Sigmoid colon (tissue), 7 donors: ENCODE measurements around the gene TJP2. TPM values are rescaled to one million over a fixed set of nuclear protein-coding genes. Genes with fewer than 3 reads are reported as not detected.

Experiments
- DNase-seq: peaks from one replicate; pipeline ENCODE4 v3.0.0-alpha.2; 2019
- H3K27ac ChIP-seq, 4 donors: fragments of 200-600 bp; sonication (generic); one replicate each; pipeline ENCODE4 v1.5.1; 2016 to 2019; ENCODE audit warnings: mild to moderate bottlenecking in 1 of 4
- H3K27me3 ChIP-seq, 3 donors: fragments of 200-600 bp; sonication (generic); one replicate each; pipeline ENCODE4 v1.5.1; 2019; ENCODE audit warnings: mild to moderate bottlenecking in 1 of 3
- H3K36me3 ChIP-seq, 4 donors: fragments of 200-600 bp; sonication (generic); one replicate each; pipeline ENCODE4 v1.5.1; 2016 to 2019
- H3K4me1 ChIP-seq, 4 donors: fragments of 200-600 bp; sonication (generic); one replicate each; pipeline ENCODE4 v1.5.1; 2017 to 2019
- H3K4me3 ChIP-seq, 4 donors: fragments of 200-600 bp; sonication (generic); one replicate each; pipeline ENCODE4 v1.5.1; 2017 to 2019; ENCODE audit warnings: mild to moderate bottlenecking in 2 of 4, moderate library complexity in 1 of 4
- H3K9me3 ChIP-seq, 4 donors: fragments of 200-600 bp in 3 of 4; sonication (generic) in 3 of 4; one replicate each; pipeline versions ENCODE4 v1.5.1 to v1.6.1; 2013 to 2019
- EP300 ChIP-seq, 4 donors: sonication (generic); formaldehyde crosslinking; IDR thresholded peaks; one replicate each; pipeline ENCODE4 v1.6.1; 2017; ENCODE audit warnings: antibody characterized with exemption in 4 of 4
- POLR2A ChIP-seq, 2 donors: fragments of 450-650 bp; IDR thresholded peaks; one replicate each; pipeline ENCODE4 v1.6.1; 2016; ENCODE audit warnings: antibody characterized with exemption in 2 of 2, mild to moderate bottlenecking in 2 of 2, moderate library complexity in 2 of 2
- POLR2AphosphoS5 ChIP-seq, 4 donors: sonication (generic); formaldehyde crosslinking; IDR thresholded peaks; one replicate each; pipeline ENCODE4 v1.6.1; 2017; ENCODE audit warnings: antibody characterized with exemption in 4 of 4
- WGBS, 2 donors: extraction: QIAGEN DNeasy Blood & Tissue Kit; methylation state at CpG; one replicate each; pipeline ENCODE4 v1.1.7; 2013; 5-methylcytosine and 5-hydroxymethylcytosine counted together
- intact Hi-C: fragments of 100-400 bp; cut with DNase I; formaldehyde crosslinking; loops from one replicate; pipeline ENCODE4 v1.15.1; 2023
- polyA plus RNA-seq, 3 donors: library from polyadenylated mRNA; stranded (reverse); fragments of 200-250 nt; gene quantifications; one replicate each; pipeline ENCODE4 v1.2.3, GENCODE V29; 2013
- total RNA-seq, 4 donors: library from RNA; depleted of rRNA; stranded (reverse); fragments of >200 nt; gene quantifications; one replicate each; pipeline ENCODE4 v1.1.0, GENCODE V29; 2016
- TF ChIP-seq, protein P1 (sequence below), 4 experiments: fragments of 450-650 bp in 3 of 4; fragments of 200-600 bp in 1 of 4; IDR thresholded peaks; one replicate each; pipeline ENCODE4 v1.5.1; 2016 to 2019; ENCODE audit warnings: antibody characterized with exemption in 4 of 4, mild to moderate bottlenecking in 3 of 4, moderate library complexity in 2 of 4
- donor health status: healthy with polysubstance abuse.
- donor health status: Bipolar disorder and iron deficiency.
- donor health status: healthy.

The TJP2 gene
- total and polyA plus RNA-seq, 7 donors = 16.1 to 46.5 (median 27.8) TPM

DNA sequence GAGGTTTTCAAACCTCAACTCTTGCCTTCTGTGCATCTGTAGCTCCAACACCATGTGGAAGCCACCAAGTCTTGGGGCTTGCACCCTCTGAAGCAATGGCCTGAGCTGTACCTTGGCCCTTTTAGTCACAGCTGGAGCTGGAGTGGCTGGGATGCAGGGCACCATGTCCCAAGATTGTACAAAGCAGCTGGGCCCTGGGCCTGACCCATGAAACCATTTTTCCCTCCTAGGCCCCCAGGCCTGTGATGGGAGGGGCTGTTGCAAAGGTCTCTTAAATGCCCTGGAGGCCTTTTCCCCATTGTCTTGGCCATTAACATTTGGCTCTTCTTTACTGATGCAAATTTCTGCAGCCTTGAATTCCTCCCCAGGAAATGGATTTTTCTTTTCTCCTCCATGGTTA, 139.1 kb downstream of the TJP2 start:
- Histone ChIP-seq H3K4me1 (peaks cover 0 to 6% (median 5%) of the 10 kb centered on the region in 4 donors), H3K4me3 (no peak overlapping the region), H3K27ac (no peak overlapping the region), H3K27me3 (no peaks in the 10 kb centered on the region), H3K9me3 (peaks cover 0 to 9% (median 0%) of the 10 kb centered on the region in 4 donors), H3K36me3 (no peaks in the 10 kb centered on the region)
- intact Hi-C loops = no loop called here
- TF ChIP-seq, protein P1, sequence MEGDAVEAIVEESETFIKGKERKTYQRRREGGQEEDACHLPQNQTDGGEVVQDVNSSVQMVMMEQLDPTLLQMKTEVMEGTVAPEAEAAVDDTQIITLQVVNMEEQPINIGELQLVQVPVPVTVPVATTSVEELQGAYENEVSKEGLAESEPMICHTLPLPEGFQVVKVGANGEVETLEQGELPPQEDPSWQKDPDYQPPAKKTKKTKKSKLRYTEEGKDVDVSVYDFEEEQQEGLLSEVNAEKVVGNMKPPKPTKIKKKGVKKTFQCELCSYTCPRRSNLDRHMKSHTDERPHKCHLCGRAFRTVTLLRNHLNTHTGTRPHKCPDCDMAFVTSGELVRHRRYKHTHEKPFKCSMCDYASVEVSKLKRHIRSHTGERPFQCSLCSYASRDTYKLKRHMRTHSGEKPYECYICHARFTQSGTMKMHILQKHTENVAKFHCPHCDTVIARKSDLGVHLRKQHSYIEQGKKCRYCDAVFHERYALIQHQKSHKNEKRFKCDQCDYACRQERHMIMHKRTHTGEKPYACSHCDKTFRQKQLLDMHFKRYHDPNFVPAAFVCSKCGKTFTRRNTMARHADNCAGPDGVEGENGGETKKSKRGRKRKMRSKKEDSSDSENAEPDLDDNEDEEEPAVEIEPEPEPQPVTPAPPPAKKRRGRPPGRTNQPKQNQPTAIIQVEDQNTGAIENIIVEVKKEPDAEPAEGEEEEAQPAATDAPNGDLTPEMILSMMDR (IDR thresholded peaks at IDR 0.05) = no peak
- TF ChIP-seq EP300 (IDR thresholded peaks at IDR 0.05) (no peak), POLR2A (IDR thresholded peaks at IDR 0.05) (no peak), POLR2AphosphoS5 (IDR thresholded peaks at IDR 0.05) (no peak)
- DNase-seq = no peak

DNA sequence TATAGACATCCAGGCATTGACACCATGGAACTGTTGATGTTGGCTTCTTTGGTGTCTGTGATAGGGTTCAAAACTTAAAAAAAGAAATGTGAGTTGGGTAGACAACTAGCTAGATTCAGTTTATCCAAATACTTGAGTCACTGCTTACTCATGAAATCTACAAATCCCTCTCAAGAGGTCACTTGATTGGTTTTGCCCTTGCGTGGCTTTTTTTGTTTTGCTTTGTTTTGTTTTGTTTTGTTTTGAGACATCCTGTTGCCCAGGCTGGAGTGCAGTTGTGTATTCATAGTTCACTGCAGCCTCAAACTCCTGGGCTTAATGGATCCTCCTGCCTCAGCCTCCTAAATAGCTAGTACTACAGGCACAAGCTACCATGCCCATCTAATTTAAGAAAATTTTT, 140.5 kb downstream of the TJP2 start:
- TF ChIP-seq POLR2AphosphoS5 (IDR thresholded peaks at IDR 0.05) (no peak), EP300 (IDR thresholded peaks at IDR 0.05) (no peak), POLR2A (IDR thresholded peaks at IDR 0.05) (no peak)
- TF ChIP-seq, protein P1 (IDR thresholded peaks at IDR 0.05) = no peak
- no peak overlapping the region for H3K4me3 ChIP-seq
- no peak overlapping the region for H3K27ac ChIP-seq
- no peaks in the 10 kb centered on the region for H3K4me1 ChIP-seq
- intact Hi-C loops = no loop called here
- WGBS, 2 donors = 66 to 93% methylated on average over 1 of the region's 1 CpG
- no peaks in the 10 kb centered on the region for H3K36me3 ChIP-seq
- H3K9me3 ChIP-seq = peaks cover 0 to 9% (median 0%) of the 10 kb centered on the region in 4 donors
- H3K27me3 ChIP-seq = no peaks in the 10 kb centered on the region
- no peak for DNase-seq

DNA sequence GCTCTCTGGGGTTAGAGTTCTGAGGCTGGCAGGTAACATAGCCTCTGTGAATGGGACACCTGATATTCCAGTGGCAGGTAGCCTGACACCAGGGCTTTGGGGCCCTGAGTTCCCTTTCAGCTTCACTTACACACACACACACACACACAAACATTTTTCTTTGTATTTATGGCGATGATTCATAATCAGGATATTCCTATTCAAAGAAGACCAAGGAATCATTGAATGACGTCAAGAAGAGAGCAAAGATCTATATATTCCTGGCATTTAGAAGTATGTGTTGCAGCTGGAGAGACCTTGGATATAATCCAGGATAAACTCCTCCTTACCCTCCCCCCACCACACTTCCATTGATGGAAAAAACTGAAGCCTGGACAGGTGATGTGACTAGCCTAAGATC, 143.0 kb downstream of the TJP2 start:
- no peak overlapping the region for H3K27ac ChIP-seq
- intact Hi-C loops = no loop called here

DNA sequence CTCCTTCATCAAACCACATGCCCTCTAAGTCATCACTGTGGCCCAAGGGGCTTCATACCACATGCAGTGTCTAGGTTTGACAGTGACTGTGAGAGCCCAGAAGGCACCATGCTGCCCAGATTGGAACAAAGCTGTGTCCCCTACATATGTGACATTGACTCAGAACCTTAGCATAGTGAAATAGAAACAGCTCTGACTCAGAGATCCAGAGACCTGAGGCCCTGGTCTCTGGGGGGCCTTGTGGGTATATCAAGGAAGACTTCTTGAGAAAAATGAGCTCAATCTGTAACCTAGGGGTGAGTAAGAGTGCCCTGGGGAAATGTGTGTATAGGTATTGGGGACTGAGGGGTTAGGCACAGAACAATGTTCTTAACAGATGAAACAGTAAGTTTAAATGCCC, 143.8 kb downstream of the TJP2 start:
- Histone ChIP-seq H3K27me3 (no peaks in the 10 kb centered on the region), H3K4me1 (no peaks in the 10 kb centered on the region), H3K27ac (no peak overlapping the region), H3K4me3 (no peak overlapping the region), H3K9me3 (peaks cover 0 to 4% (median 0%) of the 10 kb centered on the region in 4 donors), H3K36me3 (no peaks in the 10 kb centered on the region)
- TF ChIP-seq POLR2A (IDR thresholded peaks at IDR 0.05) (no peak), EP300 (IDR thresholded peaks at IDR 0.05) (no peak), POLR2AphosphoS5 (IDR thresholded peaks at IDR 0.05) (no peak)
- TF ChIP-seq, protein P1 (IDR thresholded peaks at IDR 0.05) = no peak
- no peak for DNase-seq
- intact Hi-C loops = no loop called here

More for the DNA sequence above, 143.0 kb downstream of the TJP2 start:
- peaks cover 0 to 9% (median 0%) of the 10 kb centered on the region in 4 donors for H3K9me3 ChIP-seq
- H3K4me3 ChIP-seq = no peak overlapping the region
- no peaks in the 10 kb centered on the region for H3K27me3 ChIP-seq
- WGBS, 2 donors = 64 to 87% methylated on average over 2 of the region's 2 CpGs
- TF ChIP-seq POLR2A (IDR thresholded peaks at IDR 0.05) (no peak), POLR2AphosphoS5 (IDR thresholded peaks at IDR 0.05) (no peak)
- TF ChIP-seq, protein P1 (IDR thresholded peaks at IDR 0.05) = no peak
- no peaks in the 10 kb centered on the region for H3K36me3 ChIP-seq
- no peaks in the 10 kb centered on the region for H3K4me1 ChIP-seq
- no peak for DNase-seq

DNA sequence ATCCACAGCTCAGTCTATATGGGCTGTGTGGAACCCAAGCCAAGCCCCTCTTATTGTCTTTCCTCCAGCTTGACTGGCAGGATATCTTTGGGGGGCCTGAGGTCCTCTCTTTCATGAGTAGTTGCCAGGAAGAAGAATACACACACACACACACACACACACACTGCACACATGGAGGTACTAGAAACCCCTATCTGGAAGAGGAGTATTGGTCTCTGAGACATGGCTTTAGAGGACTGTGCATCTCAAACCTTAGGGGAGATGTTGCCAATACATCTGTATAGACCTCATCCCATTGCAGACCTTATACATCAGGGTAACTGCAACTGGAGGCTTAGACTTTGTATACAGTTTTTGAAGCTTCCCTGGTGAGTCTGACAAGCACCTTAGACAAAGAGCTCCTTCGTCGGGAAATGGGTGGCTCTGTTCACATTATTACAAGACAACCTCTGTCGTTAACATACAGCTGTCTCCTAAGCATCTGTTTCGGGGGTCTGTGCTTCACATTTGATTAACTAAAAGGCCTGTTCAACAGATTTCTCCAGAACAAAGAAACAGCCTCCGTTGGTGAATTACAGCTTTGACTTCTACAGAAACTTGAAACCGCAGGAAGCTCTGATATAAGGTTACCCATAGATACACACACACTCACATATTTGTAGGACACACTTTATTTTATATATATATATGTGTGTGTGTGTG, 145.4 kb downstream of the TJP2 start:
- no peaks in the 10 kb centered on the region for H3K36me3 ChIP-seq
- no peaks in the 10 kb centered on the region for H3K27me3 ChIP-seq
- DNase-seq = no peak
- TF ChIP-seq POLR2AphosphoS5 (IDR thresholded peaks at IDR 0.05) (no peak), EP300 (IDR thresholded peaks at IDR 0.05) (no peak), POLR2A (IDR thresholded peaks at IDR 0.05) (no peak)
- TF ChIP-seq, protein P1 (IDR thresholded peaks at IDR 0.05) = no peak
- no peak overlapping the region for H3K4me3 ChIP-seq
- peaks cover 0 to 8% (median 1%) of the 10 kb centered on the region in 4 donors for H3K4me1 ChIP-seq
- intact Hi-C loops = no loop called here
- no peak overlapping the region for H3K27ac ChIP-seq
- 83 to 88% methylated on average over 6 of the region's 6 CpGs for whole genome bisulfite sequencing, 2 donors
- no peaks in the 10 kb centered on the region for H3K9me3 ChIP-seq
